ENCODE data around the gene CCDC142. TPM values are rescaled to one million over a fixed set of nuclear protein-coding genes. Genes with fewer than 3 reads are reported as not detected.
"Not testable (repeated sequence)": the region's sequence is repeated elsewhere in the genome, so short reads cannot be mapped to it uniquely, and the experiment has no call there.

CCDC142 gene
- total RNA-seq, 4 donors from 2014 or later: 34.7 to 53.1 (median 39.4) TPM

- 60 to 61% methylated on average over 16 of the region's 16 CpGs for WGBS, 2 donors
These were observed 11.3 kb downstream of the CCDC142 start for GRCh38 chr2:74471332-74472065.

GRCh38 chr2:74470742-74471141, 12.1 kb downstream of the CCDC142 start:
- H3K27me3 ChIP-seq; H3K4me3 ChIP-seq; DNase-seq (ENCODE audit: low spot score in 2 of 2); H3K9me3 ChIP-seq; H3K27ac ChIP-seq: not testable (repeated sequence)
- peaks cover 0 to 20% (median 0%) of the 10 kb centered on the region in 3 donors for H3K36me3 ChIP-seq
- WGBS, 2 donors: 90% methylated on average over 12 of the region's 12 CpGs
- peaks cover 0 to 32% (median 18%) of the 10 kb centered on the region in 4 donors for H3K4me1 ChIP-seq

More at GRCh38 chr2:74471332-74472065, 11.3 kb downstream of the CCDC142 start:
- TF ChIP-seq CTCF (IDR thresholded peaks at IDR 0.05) (no peak), EP300 (IDR thresholded peaks at IDR 0.05) (no peak), POLR2A (IDR thresholded peaks at IDR 0.05) (no peak)
- H3K9me3 ChIP-seq: no peaks in the 10 kb centered on the region
- H3K4me1 ChIP-seq: peaks cover 0 to 24% (median 15%) of the 10 kb centered on the region in 4 donors
- no peaks in the 10 kb centered on the region for H3K27me3 ChIP-seq
- peaks cover 0 to 26% (median 0%) of the 10 kb centered on the region in 3 donors for H3K36me3 ChIP-seq
- H3K4me3 ChIP-seq: peak overlapping the region; percentile 51 to 67 (median 60)
- H3K27ac ChIP-seq: peak overlapping the region; percentile 68 to 89 (median 82)
- no peak for DNase-seq (ENCODE audit: low spot score in 2 of 2)

- 6 to 18% methylated on average over 7 to 8 of the region's 13 CpGs for WGBS, 2 donors
- Histone ChIP-seq H3K27ac (peak overlapping the region in 3 of 4 donors; percentile 85 to 90 (median 89)), H3K4me1 (peaks cover 0 to 29% (median 12%) of the 10 kb centered on the region in 4 donors), H3K4me3 (peak overlapping the region; percentile 84 to 96 (median 88)), H3K27me3 (no peaks in the 10 kb centered on the region), H3K9me3 (no peaks in the 10 kb centered on the region), H3K36me3 (peaks cover 0 to 33% (median 0%) of the 10 kb centered on the region in 3 donors)
- DNase-seq (ENCODE audit: low spot score in 2 of 2): no peak
- TF ChIP-seq EP300 (IDR thresholded peaks at IDR 0.05) (no peak), CTCF (IDR thresholded peaks at IDR 0.05) (no peak), POLR2A (IDR thresholded peaks at IDR 0.05) (no peak)
These were observed 18.4 kb downstream of the CCDC142 start for GRCh38 chr2:74464406-74464805.

GRCh38 chr2:74462786-74463105, 20.1 kb downstream of the CCDC142 start:
- H3K27ac ChIP-seq: no peak overlapping the region
- no peak for DNase-seq (ENCODE audit: low spot score in 2 of 2)
- WGBS, 2 donors: 75 to 78% methylated on average over 4 of the region's 4 CpGs
- no peak for TF ChIP-seq CTCF (IDR thresholded peaks at IDR 0.05)
- TF ChIP-seq POLR2A (IDR thresholded peaks at IDR 0.05): no peak
- no peak for TF ChIP-seq EP300 (IDR thresholded peaks at IDR 0.05)
- no peaks in the 10 kb centered on the region for H3K27me3 ChIP-seq
- H3K4me3 ChIP-seq: no peak overlapping the region
- no peaks in the 10 kb centered on the region for H3K9me3 ChIP-seq
- H3K4me1 ChIP-seq: peaks cover 0 to 38% (median 17%) of the 10 kb centered on the region in 4 donors
- peaks cover 0 to 33% (median 0%) of the 10 kb centered on the region in 3 donors for H3K36me3 ChIP-seq

GRCh38 chr2:74462054-74462785, 20.6 kb downstream of the CCDC142 start:
- Histone ChIP-seq H3K27ac (no peak overlapping the region), H3K27me3 (no peaks in the 10 kb centered on the region), H3K9me3 (no peaks in the 10 kb centered on the region), H3K4me1 (peaks cover 0 to 42% (median 18%) of the 10 kb centered on the region in 4 donors), H3K4me3 (no peak overlapping the region), H3K36me3 (peaks cover 0 to 33% (median 0%) of the 10 kb centered on the region in 3 donors)
- no peak for TF ChIP-seq EP300 (IDR thresholded peaks at IDR 0.05)
- TF ChIP-seq CTCF (IDR thresholded peaks at IDR 0.05): no peak
- no peak for TF ChIP-seq POLR2A (IDR thresholded peaks at IDR 0.05)
- no peak for DNase-seq (ENCODE audit: low spot score in 2 of 2)
- WGBS, 2 donors: 85 to 88% methylated on average over 20 of the region's 20 CpGs
